GM10266 (cell line): ENCODE data around the gene NHLRC2.

ENCODE experiments used
- DNase-seq: peaks from one replicate; pipeline ENCODE4 v3.0.0; 2012; ENCODE audit errors: extremely low spot score
- TF ChIP-seq, protein P1 (sequence below): IDR thresholded peaks from 2 replicates; pipeline ENCODE4 v1.5.1; 2012; ENCODE audit warnings: mild to moderate bottlenecking, low read depth; ENCODE audit not compliant: control insufficient read depth, insufficient read depth; ENCODE audit errors: missing control alignments

NHLRC2 gene

GRCh38 chr10:113876461-113876860 is 22.0 kb downstream of the NHLRC2 start:
- DNase-seq: no peak
- TF ChIP-seq, protein P1, sequence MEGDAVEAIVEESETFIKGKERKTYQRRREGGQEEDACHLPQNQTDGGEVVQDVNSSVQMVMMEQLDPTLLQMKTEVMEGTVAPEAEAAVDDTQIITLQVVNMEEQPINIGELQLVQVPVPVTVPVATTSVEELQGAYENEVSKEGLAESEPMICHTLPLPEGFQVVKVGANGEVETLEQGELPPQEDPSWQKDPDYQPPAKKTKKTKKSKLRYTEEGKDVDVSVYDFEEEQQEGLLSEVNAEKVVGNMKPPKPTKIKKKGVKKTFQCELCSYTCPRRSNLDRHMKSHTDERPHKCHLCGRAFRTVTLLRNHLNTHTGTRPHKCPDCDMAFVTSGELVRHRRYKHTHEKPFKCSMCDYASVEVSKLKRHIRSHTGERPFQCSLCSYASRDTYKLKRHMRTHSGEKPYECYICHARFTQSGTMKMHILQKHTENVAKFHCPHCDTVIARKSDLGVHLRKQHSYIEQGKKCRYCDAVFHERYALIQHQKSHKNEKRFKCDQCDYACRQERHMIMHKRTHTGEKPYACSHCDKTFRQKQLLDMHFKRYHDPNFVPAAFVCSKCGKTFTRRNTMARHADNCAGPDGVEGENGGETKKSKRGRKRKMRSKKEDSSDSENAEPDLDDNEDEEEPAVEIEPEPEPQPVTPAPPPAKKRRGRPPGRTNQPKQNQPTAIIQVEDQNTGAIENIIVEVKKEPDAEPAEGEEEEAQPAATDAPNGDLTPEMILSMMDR: no peak

GRCh38 chr10:113879691-113880090 is 25.2 kb downstream of the NHLRC2 start:
- peak; percentile 27 for DNase-seq
- TF ChIP-seq, protein P1: no peak

GRCh38 chr10:113880236-113880635 is 25.8 kb downstream of the NHLRC2 start:
- TF ChIP-seq, protein P1: no peak
- DNase-seq: no peak

GRCh38 chr10:113882240-113882639 is 27.8 kb downstream of the NHLRC2 start:
- DNase-seq: no peak
- TF ChIP-seq, protein P1: no peak

GRCh38 chr10:113889911-113890310 is 35.5 kb downstream of the NHLRC2 start:
- DNase-seq: no peak
- TF ChIP-seq, protein P1: no peak

DNA sequence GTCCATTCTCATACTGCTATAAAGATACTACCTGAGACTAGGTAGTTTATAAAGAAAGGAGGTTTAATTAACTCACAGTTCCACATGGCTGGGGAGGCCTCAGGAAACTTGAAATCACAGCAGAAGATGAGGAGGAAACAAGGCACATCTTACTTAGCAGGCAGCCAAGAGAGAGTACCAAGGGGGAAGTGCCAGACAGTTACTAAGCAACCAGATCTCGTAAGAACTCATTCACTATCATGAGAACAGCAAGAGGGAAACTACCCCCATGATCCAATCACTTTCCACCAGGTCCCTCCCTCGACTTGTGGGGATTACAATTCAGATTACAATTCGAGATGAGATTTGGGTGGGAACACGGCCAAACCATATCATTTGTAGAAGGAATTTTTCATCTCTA is 36.3 kb downstream of the NHLRC2 start:
- TF ChIP-seq, protein P1: no peak
- DNase-seq: no peak

DNA sequence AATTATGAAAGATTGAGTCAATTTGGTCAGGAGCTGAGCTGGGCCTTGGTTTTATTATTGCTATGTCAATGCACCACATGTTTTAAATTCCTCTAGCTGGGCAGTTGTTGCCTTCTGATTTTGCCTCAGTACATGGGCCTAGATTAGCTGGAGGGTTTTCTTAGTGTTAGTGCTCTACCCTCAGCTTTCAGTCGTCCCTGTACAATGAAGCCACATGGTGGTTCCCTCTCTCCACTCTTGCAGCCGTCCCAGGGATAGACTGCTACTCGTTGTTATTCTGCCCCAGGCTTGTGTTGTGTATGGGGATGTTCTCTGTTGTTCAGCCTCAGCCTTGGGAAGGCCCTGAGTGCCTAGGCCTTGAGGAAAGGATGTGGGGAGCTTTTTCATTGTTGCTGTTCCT is 37.0 kb downstream of the NHLRC2 start:
- TF ChIP-seq, protein P1: no peak
- no peak for DNase-seq
